Psoas muscle (tissue), 8 donors: ENCODE measurements around the gene MRPS27. TPM values are rescaled to one million over a fixed set of nuclear protein-coding genes. Genes with fewer than 3 reads are reported as not detected.

Experiments used
- ATAC-seq, 4 donors: fragments of 200-7000 bp; cut with Tn5 transposase; one replicate each; pipeline ENCODE4 v1.9.1; 2020; ENCODE audit warnings: moderate library complexity in 3 of 4, mild to moderate bottlenecking in 2 of 4
- DNase-seq, 2 donors: peaks; one replicate each; pipeline ENCODE4 v3.0.0-alpha.2; 2020
- H3K27ac ChIP-seq: fragments of 200-600 bp; one replicate; pipeline ENCODE4 v1.8.0; 2022
- H3K27me3 ChIP-seq, 3 donors: fragments of 200-600 bp in 1 of 3; one replicate each; pipeline versions ENCODE4 v1.6.1 to v1.8.0; 2013 to 2022; ENCODE audit warnings: low read length in 2 of 3, mild to moderate bottlenecking in 2 of 3, moderate library complexity in 1 of 3; ENCODE audit not compliant: insufficient read depth in 3 of 3
- H3K36me3 ChIP-seq, 2 donors: fragments of 200-600 bp in 1 of 2; one replicate each; pipeline versions ENCODE4 v1.6.1 to v1.8.0; 2013 to 2022; ENCODE audit warnings: low read depth in 1 of 2, mild to moderate bottlenecking in 1 of 2, moderate library complexity in 1 of 2; ENCODE audit not compliant: insufficient read depth in 1 of 2
- H3K4me1 ChIP-seq: fragments of 200-600 bp; one replicate; pipeline ENCODE4 v1.8.0; 2022
- H3K4me3 ChIP-seq: fragments of 200-600 bp; one replicate; pipeline ENCODE4 v1.8.0; 2022; ENCODE audit warnings: mild to moderate bottlenecking
- H3K9me3 ChIP-seq: fragments of 200-600 bp; one replicate; pipeline ENCODE4 v1.8.0; 2022
- CTCF ChIP-seq: fragments of 200-600 bp; IDR thresholded peaks from one replicate; pipeline ENCODE4 v1.8.0; 2022; ENCODE audit warnings: antibody characterized with exemption
- WGBS, 3 donors: extraction: QIAGEN DNeasy Blood & Tissue Kit; methylation state at CpG; one replicate each; pipeline versions ENCODE4 v1.1.6 to v1.1.7; 2013; 5-methylcytosine and 5-hydroxymethylcytosine counted together
- intact Hi-C, 2 donors: fragments of 100-400 bp; cut with DNase I; formaldehyde crosslinking; loops; one replicate each; pipeline versions ENCODE4 v1.11.0 to v1.14.2; 2022
- polyA plus RNA-seq, 3 donors: library from polyadenylated mRNA; stranded (reverse); fragments of 200-250 nt; gene quantifications; one replicate each; pipeline ENCODE4 v1.2.3, GENCODE V29; 2013
- total RNA-seq, 4 donors: library from RNA; stranded (reverse); fragmentation: NEBNext Ultra II Directional in 2 of 4; extraction: Animal tissue kit (Norgen Biotek cat#: 25700) in 2 of 4; gene quantifications; one replicate each; pipeline versions ENCODE4 v1.2.1 to v1.2.4, GENCODE V29; 2021 to 2023
- donor health status: healthy with polysubstance abuse.
- donor health status: DM: no; HTN: no; CAD: no; lungs with moderate emphysema.
- donor health status: Bipolar disorder and iron deficiency.
- donor health status: healthy.
- donor health status: DM: yes; HTN: yes; CAD: no.
- donor health status: DM: no; HTN: no; CAD: no.
- donor health status: DM: no; HTN: no; CAD: no.
- donor health status: DM: yes; HTN: yes; CAD: no.

Gene MRPS27
- total and polyA plus RNA-seq, 7 donors: 34.9 to 76.9 (median 55.5) TPM

GRCh38 chr5:72271702-72272101, 48.3 kb downstream of the MRPS27 start:
- no peak for TF ChIP-seq CTCF
- Histone ChIP-seq H3K9me3 (no peaks in the 10 kb centered on the region), H3K27me3 (no peaks in the 10 kb centered on the region), H3K27ac (no peak overlapping the region), H3K4me1 (peaks cover 7% of the 10 kb centered on the region), H3K36me3 (no peaks in the 10 kb centered on the region), H3K4me3 (no peak overlapping the region)
- intact Hi-C loops: no loop called here
- 55 to 78% (median 57%) methylated on average over 3 of the region's 3 CpGs for whole genome bisulfite sequencing, 3 donors
- DNase-seq: no peak
- ATAC-seq: no peak

- ATAC-seq (no peak), DNase-seq (no peak)
- Histone ChIP-seq H3K4me3 (no peak overlapping the region), H3K27ac (no peak overlapping the region), H3K27me3 (no peaks in the 10 kb centered on the region), H3K36me3 (no peaks in the 10 kb centered on the region), H3K4me1 (peaks cover 20% of the 10 kb centered on the region), H3K9me3 (no peaks in the 10 kb centered on the region)
- intact Hi-C loops: no loop called here
- WGBS, 3 donors: 94 to 100% (median 98%) methylated on average over 4 of the region's 4 CpGs
- TF ChIP-seq CTCF: no peak
Measured at GRCh38 chr5:72270037-72270436, 50.0 kb downstream of the MRPS27 start.

DNA sequence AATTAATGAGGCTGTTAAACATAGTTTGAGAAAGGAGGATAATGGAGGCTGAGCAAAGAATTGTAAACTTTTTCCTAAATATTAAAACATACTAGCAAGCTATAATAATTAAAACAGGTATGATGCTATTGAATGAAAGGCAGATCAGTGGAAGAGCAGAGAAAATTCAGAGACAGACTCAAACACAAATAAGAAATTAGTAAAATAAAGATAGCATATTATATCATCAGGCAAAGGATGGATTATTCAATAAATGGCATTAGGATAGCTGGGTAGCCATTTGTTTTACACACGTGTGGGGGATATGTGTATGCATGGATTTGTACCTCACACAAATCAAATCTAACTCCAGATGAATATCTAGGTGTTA, 50.6 kb downstream of the MRPS27 start:
- ATAC-seq: no peak
- Histone ChIP-seq H3K36me3 (no peaks in the 10 kb centered on the region), H3K27ac (no peak overlapping the region), H3K4me1 (peaks cover 23% of the 10 kb centered on the region), H3K4me3 (no peak overlapping the region), H3K27me3 (no peaks in the 10 kb centered on the region), H3K9me3 (no peaks in the 10 kb centered on the region)
- no peak for TF ChIP-seq CTCF
- DNase-seq: no peak
- intact Hi-C loops: no loop called here
- 91 to 98% (median 95%) methylated on average over 1 of the region's 1 CpG for WGBS, 3 donors

DNA sequence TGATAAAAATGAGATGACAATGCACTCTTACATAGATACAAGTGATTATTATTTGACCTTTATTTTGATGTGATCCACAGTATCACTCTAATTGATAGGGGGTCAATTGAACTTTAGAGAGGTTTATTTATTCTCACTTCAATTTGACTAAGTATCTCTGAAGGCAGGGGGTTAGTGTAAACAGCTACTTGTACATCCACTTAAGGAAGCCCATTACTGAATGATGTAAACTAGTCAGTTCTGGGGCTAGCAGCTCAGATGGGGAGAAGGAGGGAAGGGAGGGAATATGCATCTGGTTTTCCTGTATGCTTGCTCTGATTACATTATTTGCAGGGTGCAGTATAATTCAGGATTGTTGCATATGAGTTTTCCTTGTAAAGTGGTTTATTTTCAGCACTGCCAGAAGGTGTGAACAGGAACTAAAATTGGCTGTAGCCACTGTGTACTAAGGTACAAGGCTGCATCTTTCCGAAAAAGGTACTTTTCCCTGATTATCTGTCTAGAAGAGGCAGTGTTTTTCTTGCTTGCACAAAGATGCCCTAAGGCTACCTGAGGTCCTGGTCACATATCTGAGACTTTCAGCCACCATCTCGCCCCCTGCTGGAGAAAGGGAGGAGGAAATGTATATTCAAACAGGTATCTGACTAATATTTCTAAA, 51.2 kb downstream of the MRPS27 start:
- DNase-seq (no peak), ATAC-seq (no peak)
- Histone ChIP-seq H3K4me1 (peaks cover 23% of the 10 kb centered on the region), H3K27me3 (no peaks in the 10 kb centered on the region), H3K36me3 (no peaks in the 10 kb centered on the region), H3K4me3 (no peak overlapping the region), H3K27ac (no peak overlapping the region), H3K9me3 (no peaks in the 10 kb centered on the region)
- peak; percentile 60 for TF ChIP-seq CTCF
- WGBS, 3 donors: 73 to 81% (median 77%) methylated on average over 2 of the region's 2 CpGs
- intact Hi-C loops: no loop called here

DNA sequence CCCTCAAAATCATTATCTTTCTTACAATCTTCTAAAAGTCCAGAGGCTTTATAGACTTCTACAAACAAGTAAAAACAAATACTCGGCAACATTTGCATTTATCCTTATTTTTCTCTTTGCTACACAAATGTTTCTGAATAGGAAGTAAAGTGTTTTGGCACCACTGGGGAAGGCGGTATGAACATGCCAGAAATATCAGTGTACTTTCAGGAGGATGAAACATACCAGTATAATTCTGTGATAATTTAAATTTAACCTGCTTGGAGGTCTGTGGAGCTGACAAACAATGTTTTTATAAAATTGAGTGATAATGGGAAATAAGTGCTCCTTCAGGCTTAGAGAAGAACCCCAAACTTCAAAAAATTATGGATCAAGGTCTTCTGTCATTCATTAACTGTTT, 51.8 kb downstream of the MRPS27 start:
- Histone ChIP-seq H3K4me1 (peaks cover 23% of the 10 kb centered on the region), H3K9me3 (no peaks in the 10 kb centered on the region), H3K27ac (no peak overlapping the region), H3K4me3 (no peak overlapping the region), H3K27me3 (no peaks in the 10 kb centered on the region), H3K36me3 (no peaks in the 10 kb centered on the region)
- ATAC-seq (no peak), DNase-seq (no peak)
- intact Hi-C loops: no loop called here
- WGBS, 3 donors: 65 to 81% (median 69%) methylated on average over 2 of the region's 2 CpGs
- TF ChIP-seq CTCF: no peak
